ENCODE data around the gene CCL8.
"Not testable (repeated sequence)": the region's sequence is repeated elsewhere in the genome, so short reads cannot be mapped to it uniquely, and the experiment has no call there.

The CCL8 gene

GRCh38 chr17:34312080-34312479, 7.2 kb upstream of the CCL8 start:
- FAIRE-seq: no peak
- no peak for DNase-seq (ENCODE audit: extremely low spot score, insufficient read length, low read depth)

GRCh38 chr17:34313164-34313563, 6.1 kb upstream of the CCL8 start:
- DNase-seq (ENCODE audit: extremely low spot score, insufficient read length, low read depth) (no peak), FAIRE-seq (no peak)

- FAIRE-seq (peak; percentile 29), DNase-seq (ENCODE audit: extremely low spot score, insufficient read length, low read depth) (no peak)
Observed at GRCh38 chr17:34314279-34314678, 5.0 kb upstream of the CCL8 start.

- no peak for DNase-seq (ENCODE audit: extremely low spot score, insufficient read length, low read depth)
- FAIRE-seq: no peak
Observed at GRCh38 chr17:34318474-34318873, 761 bp upstream of the CCL8 start.

- DNase-seq (ENCODE audit: extremely low spot score, insufficient read length, low read depth): no peak
- FAIRE-seq: no peak
Observed at GRCh38 chr17:34321964-34322363, 2.7 kb downstream of the CCL8 start.

GRCh38 chr17:34327580-34327979, 8.3 kb downstream of the CCL8 start:
- FAIRE-seq; DNase-seq (ENCODE audit: extremely low spot score, insufficient read length, low read depth): not testable (repeated sequence)

- DNase-seq (ENCODE audit: extremely low spot score, insufficient read length, low read depth) (no peak), FAIRE-seq (no peak)
Observed at GRCh38 chr17:34337701-34338100, 18.5 kb downstream of the CCL8 start.

- no peak for DNase-seq (ENCODE audit: extremely low spot score, insufficient read length, low read depth)
- no peak for FAIRE-seq
Observed at GRCh38 chr17:34339138-34339770, 20.0 kb downstream of the CCL8 start.

GRCh38 chr17:34341916-34342315, 22.7 kb downstream of the CCL8 start:
- DNase-seq (ENCODE audit: extremely low spot score, insufficient read length, low read depth) (no peak), FAIRE-seq (no peak)

- no peak for DNase-seq (ENCODE audit: extremely low spot score, insufficient read length, low read depth)
- no peak for FAIRE-seq
Observed at GRCh38 chr17:34347063-34347462, 27.8 kb downstream of the CCL8 start.

GRCh38 chr17:34349751-34350150, 30.5 kb downstream of the CCL8 start:
- FAIRE-seq (no peak), DNase-seq (ENCODE audit: extremely low spot score, insufficient read length, low read depth) (no peak)

- FAIRE-seq (no peak), DNase-seq (ENCODE audit: extremely low spot score, insufficient read length, low read depth) (no peak)
Observed at GRCh38 chr17:34351096-34351495, 31.9 kb downstream of the CCL8 start.

GRCh38 chr17:34352191-34352590, 33.0 kb downstream of the CCL8 start:
- DNase-seq (ENCODE audit: extremely low spot score, insufficient read length, low read depth) (no peak), FAIRE-seq (no peak)

- FAIRE-seq: no peak
- no peak for DNase-seq (ENCODE audit: extremely low spot score, insufficient read length, low read depth)
Observed at GRCh38 chr17:34354637-34355036, 35.4 kb downstream of the CCL8 start.

GRCh38 chr17:34356194-34356593, 37.0 kb downstream of the CCL8 start, which contains the start of gene CCL13:
Gene CCL13, plus strand, starts transcription at chr17:34356480. Its CDS starts 47 bp downstream, at chr17:34356527.
- DNase-seq (ENCODE audit: extremely low spot score, insufficient read length, low read depth) (no peak), FAIRE-seq (no peak)

- FAIRE-seq (no peak), DNase-seq (ENCODE audit: extremely low spot score, insufficient read length, low read depth) (no peak)
Observed at GRCh38 chr17:34357398-34357797, 38.2 kb downstream of the CCL8 start.

- FAIRE-seq (no peak), DNase-seq (ENCODE audit: extremely low spot score, insufficient read length, low read depth) (no peak)
Observed at GRCh38 chr17:34358631-34359030, 39.4 kb downstream of the CCL8 start.

GRCh38 chr17:34360601-34361270, 41.5 kb downstream of the CCL8 start:
- FAIRE-seq (no peak), DNase-seq (ENCODE audit: extremely low spot score, insufficient read length, low read depth) (no peak)

GRCh38 chr17:34361478-34362061, 42.3 kb downstream of the CCL8 start:
- DNase-seq (ENCODE audit: extremely low spot score, insufficient read length, low read depth) (peak; percentile 71), FAIRE-seq (peak; percentile 90)

GRCh38 chr17:34363183-34363661, 44.0 kb downstream of the CCL8 start, which contains the start of gene CCL1:
Gene CCL1, minus strand, starts transcription at chr17:34363233. Its CDS starts 72 bp downstream, at chr17:34363161.
- DNase-seq (ENCODE audit: extremely low spot score, insufficient read length, low read depth) (no peak), FAIRE-seq (no peak)

GRCh38 chr17:34364751-34365150, 45.5 kb downstream of the CCL8 start:
- FAIRE-seq (no peak), DNase-seq (ENCODE audit: extremely low spot score, insufficient read length, low read depth) (no peak)
